ENCODE measurements around the gene PTPRD. TPM values are rescaled to one million over a fixed set of nuclear protein-coding genes. Genes with fewer than 3 reads are reported as not detected.

The PTPRD gene
- polyA plus RNA-seq, 4 donors = 99.8 to 230 (median 118) TPM

DNA sequence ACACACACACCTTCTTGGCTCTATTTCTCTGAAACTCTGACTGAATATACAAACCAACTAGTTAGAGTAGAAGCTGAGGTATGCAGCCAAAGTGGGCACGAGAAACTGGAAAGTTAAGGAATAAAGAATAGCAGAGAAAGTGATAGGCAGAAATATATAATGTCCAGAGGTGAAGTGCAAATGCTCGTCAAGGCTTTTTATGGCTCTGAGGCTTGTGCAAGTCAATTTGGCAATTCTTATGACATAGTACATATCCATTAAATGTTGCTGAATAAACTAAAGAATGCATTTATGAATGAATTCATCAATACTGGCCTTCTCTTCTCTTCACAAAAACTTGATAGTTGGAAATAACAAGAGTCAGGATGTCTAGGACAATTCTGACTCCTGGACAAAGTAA, 2323.1 kb downstream of the PTPRD start:
- no peak for DNase-seq (ENCODE audit: low read depth in 4 of 4, low spot score in 3 of 4)

DNA sequence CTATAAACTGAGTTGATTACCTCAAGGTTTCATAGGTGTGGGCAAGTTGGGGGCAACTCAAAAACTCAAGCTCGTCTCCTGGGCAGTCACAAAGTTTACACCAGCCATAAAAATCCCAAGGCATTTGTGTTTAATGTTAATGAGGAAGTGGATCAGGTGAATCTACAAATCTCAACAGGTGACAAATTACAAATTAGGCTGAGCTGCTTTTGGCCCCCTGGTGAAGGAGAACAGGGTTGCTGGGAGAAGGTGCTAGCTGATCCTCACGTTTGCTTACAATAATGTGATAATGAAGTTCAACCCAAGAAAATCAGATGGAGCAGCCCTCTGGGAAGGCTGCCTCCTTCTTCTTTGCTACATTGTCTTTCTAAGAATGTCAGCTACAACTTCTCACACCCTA, 2324.8 kb downstream of the PTPRD start:
- no peak for DNase-seq (ENCODE audit: low read depth in 4 of 4, low spot score in 3 of 4)

DNA sequence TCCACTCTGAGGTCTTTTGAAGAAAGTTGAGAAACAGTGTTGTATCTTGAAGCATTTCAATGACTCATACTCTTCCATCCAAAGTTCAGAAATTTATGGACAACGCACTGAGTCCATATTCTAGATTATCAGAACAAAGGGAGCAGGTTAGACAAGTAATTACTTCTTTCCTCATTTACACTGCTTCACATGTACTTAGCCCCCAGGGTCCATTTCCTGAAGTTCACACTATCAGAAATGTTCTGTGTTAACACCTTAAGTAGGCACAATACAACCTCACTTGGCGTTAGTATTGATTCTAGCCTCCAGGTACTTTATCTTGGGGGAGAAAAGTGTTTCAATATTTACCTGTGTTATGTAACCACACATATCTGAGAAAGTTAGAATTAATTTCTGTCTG, 2325.3 kb downstream of the PTPRD start:
- no peak for DNase-seq (ENCODE audit: low read depth in 4 of 4, low spot score in 3 of 4)

DNA sequence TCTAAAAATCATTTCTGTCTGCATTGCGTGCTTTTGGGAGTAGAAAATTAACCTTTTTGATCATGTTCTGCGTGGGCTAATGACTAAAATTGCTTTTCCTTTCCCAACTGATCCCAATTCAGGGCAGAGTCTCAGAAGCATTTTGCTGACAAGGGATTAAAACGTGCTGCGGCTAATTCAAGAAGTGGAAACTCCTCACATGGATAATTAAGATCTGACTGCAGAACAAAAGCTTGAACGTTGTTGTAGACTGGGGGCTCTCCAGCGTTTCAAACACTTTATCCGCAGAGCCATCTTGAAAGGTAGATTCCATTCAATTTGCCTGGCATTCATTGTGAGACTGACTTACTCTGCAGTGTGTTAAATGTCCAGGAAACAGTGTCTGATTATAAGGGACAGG, 2327.9 kb downstream of the PTPRD start:
- DNase-seq (ENCODE audit: low read depth in 4 of 4, low spot score in 3 of 4) = no peak

DNA sequence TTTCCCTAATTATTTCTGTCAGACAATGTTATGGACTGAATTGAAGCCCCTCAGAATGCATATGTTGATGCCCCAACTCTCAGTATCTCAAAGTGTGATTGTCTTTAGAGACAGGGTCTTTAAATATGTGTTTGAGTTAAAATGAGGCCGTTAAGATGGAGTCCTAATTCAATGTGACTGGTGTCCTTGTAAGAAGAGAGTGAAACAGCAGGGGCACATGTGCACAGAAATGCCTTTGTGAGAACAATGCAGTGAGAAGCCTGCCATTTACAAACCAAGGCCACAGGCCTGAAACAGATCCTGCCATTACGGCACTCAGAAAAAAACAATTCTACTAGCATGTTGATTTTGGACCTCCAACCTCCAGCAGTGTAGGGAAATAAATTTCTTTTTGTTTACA, 2330.3 kb downstream of the PTPRD start:
- DNase-seq (ENCODE audit: low read depth in 4 of 4, low spot score in 3 of 4) = no peak

DNA sequence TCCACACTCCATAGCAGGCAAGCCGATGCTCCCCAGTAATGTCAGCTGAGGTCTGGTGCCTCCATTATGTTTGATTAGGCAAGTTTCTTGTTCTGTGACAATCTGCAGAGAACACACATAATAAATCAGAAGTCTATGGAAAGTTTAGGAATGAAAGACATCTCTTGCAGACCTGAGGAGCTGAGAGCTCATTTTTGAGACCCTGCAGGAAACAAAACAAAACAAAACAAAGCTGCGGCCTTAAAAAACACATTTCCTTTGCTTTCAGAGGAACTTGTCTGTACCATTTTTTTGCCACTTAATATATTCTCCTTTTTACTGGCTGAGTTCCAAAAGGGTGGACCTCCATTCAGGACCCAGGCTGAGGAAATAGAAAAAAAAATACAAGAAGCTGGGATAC, 2332.0 kb downstream of the PTPRD start:
- no peak for DNase-seq (ENCODE audit: low read depth in 4 of 4, low spot score in 3 of 4)

DNA sequence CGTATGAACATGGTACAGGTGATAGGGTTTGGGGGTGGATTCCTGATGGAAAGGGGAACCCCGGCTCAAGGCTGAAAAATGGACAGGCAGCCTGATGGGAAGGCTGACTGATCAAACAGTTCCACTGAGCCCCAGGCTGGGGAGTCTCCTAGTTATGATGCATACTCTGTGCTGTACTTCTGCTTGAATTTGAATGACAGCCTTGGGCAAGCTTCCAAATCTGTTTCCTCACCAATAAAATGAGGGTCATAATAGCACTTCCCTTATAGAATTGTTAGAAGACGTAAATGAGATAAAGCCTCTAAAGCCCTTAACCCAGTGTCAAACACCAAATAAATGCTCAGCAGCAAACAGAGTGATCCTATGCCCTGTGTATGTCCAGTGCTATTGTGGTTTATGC, 2334.8 kb downstream of the PTPRD start:
- no peak for DNase-seq (ENCODE audit: low read depth in 4 of 4, low spot score in 3 of 4)

DNA sequence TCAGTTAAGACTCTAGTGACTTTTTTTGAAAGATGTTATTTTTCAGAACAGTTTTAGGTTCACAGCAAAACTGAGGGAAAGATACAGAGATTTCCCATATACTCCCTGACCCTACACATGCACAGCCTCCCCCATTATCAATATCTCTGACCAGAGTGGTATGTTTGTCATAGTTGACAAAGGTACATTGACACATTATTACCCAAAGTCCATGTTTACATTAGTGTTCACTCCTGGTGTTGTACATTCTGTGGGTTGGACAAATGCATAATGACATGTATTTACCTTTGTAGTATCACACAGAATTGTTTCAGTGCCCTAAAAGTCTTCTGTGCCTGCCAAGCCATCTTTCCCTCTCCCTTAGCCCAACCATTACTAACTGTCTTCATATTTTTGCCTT, 2342.6 kb downstream of the PTPRD start:
- no peak for DNase-seq (ENCODE audit: low read depth in 4 of 4, low spot score in 3 of 4)

DNA sequence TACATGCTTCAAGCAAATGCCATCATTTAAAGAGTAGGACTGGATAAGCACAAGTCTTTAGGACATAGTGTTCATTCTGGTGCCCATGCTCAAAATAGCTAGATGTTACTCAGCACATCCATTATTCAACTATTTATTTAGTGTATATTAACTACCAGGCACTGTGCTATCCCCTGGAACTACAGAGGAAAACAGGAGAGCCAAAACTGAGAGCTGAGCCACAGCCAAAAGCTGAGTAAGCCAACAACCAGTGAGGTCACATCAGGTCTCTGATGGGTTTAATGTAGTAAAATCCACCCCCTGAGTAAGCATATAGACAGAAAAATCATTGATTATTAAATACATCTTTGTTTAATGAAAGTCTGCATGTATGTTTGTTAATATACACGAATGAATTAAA, 2343.9 kb downstream of the PTPRD start:
- DNase-seq (ENCODE audit: low read depth in 4 of 4, low spot score in 3 of 4) = no peak

DNA sequence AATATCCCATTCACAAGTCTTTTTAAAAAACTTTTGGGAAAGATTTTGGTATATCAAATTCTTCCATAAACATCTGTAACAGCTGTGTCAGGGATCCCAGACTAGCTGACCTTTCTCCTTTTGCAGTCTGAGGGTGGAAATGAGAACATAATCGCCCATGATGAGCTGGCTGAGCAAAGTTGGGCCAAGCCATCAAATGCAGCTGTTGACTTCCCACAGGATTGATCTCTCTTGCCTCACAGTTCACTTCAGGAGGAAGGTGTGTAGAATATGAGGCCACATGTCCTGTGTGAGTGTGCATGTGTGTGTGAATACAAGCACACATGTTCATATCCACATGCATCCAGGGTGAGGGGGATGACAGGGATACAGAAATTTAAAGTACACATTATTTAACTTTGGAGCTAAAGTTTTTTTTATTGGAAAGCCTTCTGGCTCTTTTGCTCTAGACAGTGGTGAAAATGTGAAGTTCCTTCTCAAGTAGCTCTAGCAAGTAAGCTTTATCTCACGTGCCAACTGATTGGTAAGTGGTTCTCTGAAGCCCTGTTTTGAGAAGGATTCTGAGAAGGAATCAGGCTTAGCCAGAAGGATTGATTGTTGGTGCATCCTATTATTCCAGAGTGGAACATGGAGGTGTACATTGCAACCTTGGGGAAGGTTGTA, 2344.5 kb downstream of the PTPRD start:
- DNase-seq (ENCODE audit: low read depth in 4 of 4, low spot score in 3 of 4) = no peak

DNA sequence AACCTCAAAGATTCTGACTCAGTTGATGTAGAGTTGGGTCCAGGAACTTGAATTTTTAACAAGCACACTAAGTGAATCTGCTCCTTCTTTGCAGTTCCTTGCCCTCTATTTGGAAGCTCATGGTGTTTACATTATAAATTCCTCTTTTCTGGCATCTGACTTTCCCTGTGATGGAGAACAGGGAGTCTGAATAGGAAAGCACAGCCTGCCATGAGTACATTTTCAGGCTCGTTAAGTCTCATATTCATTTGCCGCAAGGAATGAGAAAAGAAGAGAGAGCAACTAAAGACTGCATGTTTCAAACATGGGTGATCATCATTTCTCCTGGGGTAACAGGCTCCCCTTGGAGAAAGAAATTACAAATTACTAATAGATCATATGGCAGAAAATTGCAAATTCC, 2345.2 kb downstream of the PTPRD start:
- no peak for DNase-seq (ENCODE audit: low read depth in 4 of 4, low spot score in 3 of 4)

DNA sequence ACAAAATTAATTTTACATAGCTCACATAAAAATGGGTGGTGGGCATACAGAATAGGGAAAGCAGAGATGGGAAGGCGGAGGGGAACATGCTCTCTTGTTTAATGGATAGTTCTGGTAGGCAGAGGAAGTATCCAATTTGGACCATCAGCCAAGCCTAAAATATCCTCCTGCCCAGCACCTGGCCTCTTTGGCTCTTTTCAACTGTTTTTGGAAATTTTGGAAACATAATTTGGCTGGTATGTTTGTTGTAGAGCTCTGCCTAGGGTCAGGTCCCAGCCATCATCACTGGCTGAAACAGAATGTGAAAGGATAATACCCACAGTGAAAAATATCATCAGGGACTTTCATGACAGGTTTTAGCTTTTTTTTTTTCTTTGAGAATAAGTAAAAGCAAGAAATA, 2345.9 kb downstream of the PTPRD start:
- no peak for DNase-seq (ENCODE audit: low read depth in 4 of 4, low spot score in 3 of 4)

DNA sequence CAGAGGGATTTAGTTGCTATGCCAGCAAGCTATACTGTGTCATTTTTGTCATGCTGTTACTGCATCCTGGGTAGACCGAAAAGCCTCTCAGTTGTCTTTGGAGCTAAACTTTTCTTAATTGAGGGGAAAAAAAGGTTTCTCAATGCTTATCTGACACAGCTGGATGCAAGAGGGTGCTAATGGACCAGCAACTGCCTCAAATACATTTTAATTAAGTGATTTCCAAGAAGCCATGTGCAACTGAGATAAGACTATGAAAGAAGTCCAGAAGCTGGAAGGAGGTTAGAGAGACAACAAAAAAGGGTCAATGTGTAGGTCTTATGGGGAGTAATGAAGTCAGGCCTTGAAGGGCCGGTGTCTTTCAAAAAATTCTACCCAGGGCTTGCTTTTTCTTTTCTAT, 2347.5 kb downstream of the PTPRD start:
- no peak for DNase-seq (ENCODE audit: low read depth in 4 of 4, low spot score in 3 of 4)

All from left renal pelvis (tissue), 4 donors.